Transverse colon (tissue), 4 donors: ENCODE results near the gene PDS5A.

Source experiments
- CTCF ChIP-seq, 5 experiments: fragments of 200-600 bp in 3 of 5; fragments of 450-650 bp in 2 of 5; sonication (generic) in 3 of 5; IDR thresholded peaks; 1 replicate in 2 of 5; 2 replicates in 3 of 5; pipeline ENCODE4 v1.5.1; 2016 to 2017; ENCODE audit warnings: antibody characterized with exemption in 5 of 5, inconsistent platforms in 3 of 5, mild to moderate bottlenecking in 2 of 5, moderate library complexity in 1 of 5
- POLR2A ChIP-seq: fragments of 450-650 bp; IDR thresholded peaks from one replicate; pipeline ENCODE4 v1.6.1; 2016; ENCODE audit warnings: antibody characterized with exemption, mild to moderate bottlenecking, moderate library complexity
- POLR2AphosphoS5 ChIP-seq, 3 donors: sonication (generic); formaldehyde crosslinking; IDR thresholded peaks; one replicate each; pipeline ENCODE4 v1.6.1; 2016; ENCODE audit warnings: antibody characterized with exemption in 3 of 3

- TF ChIP-seq CTCF (IDR thresholded peaks at IDR 0.05) (no peak), POLR2A (no peak), POLR2AphosphoS5 (IDR thresholded peaks at IDR 0.05) (no peak)
Observed at GRCh38 chr4:39994406-39994805, 16.7 kb upstream of the PDS5A start.
